AG09309 (cell line): Measurements from ENCODE around the gene IL18RAP.

Source experiments
- DNase-seq: peaks from one replicate; pipeline ENCODE4 v3.0.0-alpha.2; 2010; ENCODE audit warnings: low read depth
- H3K4me3 ChIP-seq: 2 replicates; pipeline ENCODE4 v1.5.1; 2011; ENCODE audit warnings: mild to moderate bottlenecking, low read depth, low read length, moderate library complexity; ENCODE audit not compliant: control insufficient read depth
- CTCF ChIP-seq: IDR thresholded peaks from 2 replicates; pipeline ENCODE4 v1.5.1; 2011; ENCODE audit warnings: mild to moderate bottlenecking, low read depth, low read length, inconsistent platforms; ENCODE audit not compliant: insufficient read depth, control insufficient read depth; ENCODE audit errors: missing control alignments

Gene IL18RAP

GRCh38 chr2:102460467-102460866 is 37.5 kb downstream of the IL18RAP start:
- no peak for DNase-seq
- TF ChIP-seq CTCF = no peak
- H3K4me3 ChIP-seq = no peak overlapping the region

- TF ChIP-seq CTCF = no peak
- H3K4me3 ChIP-seq = no peak overlapping the region
- DNase-seq = no peak
Measured at GRCh38 chr2:102461188-102461587, 38.2 kb downstream of the IL18RAP start.

GRCh38 chr2:102463160-102463559 is 40.2 kb downstream of the IL18RAP start:
- H3K4me3 ChIP-seq = no peak overlapping the region
- no peak for TF ChIP-seq CTCF
- DNase-seq = no peak

GRCh38 chr2:102470168-102470567 is 47.2 kb downstream of the IL18RAP start:
- TF ChIP-seq CTCF = no peak
- DNase-seq = no peak
- H3K4me3 ChIP-seq = no peak overlapping the region

GRCh38 chr2:102473020-102473419 is 50.1 kb downstream of the IL18RAP start, which contains the start of gene SLC9A4:
TSS of gene SLC9A4 (plus strand) at chr2:102473226. CDS start at chr2:102473760, 534 bp downstream.
- DNase-seq = no peak
- peak; percentile 82 for TF ChIP-seq CTCF

GRCh38 chr2:102473631-102474030 is 50.7 kb downstream of the IL18RAP start:
- no peak overlapping the region for H3K4me3 ChIP-seq
- TF ChIP-seq CTCF = no peak
- DNase-seq = no peak

More at GRCh38 chr2:102473020-102473419, 50.1 kb downstream of the IL18RAP start, which contains the start of gene SLC9A4:
- no peak within 1 kb of the TSS for H3K4me3 ChIP-seq

GRCh38 chr2:102474785-102475184 is 51.8 kb downstream of the IL18RAP start:
- H3K4me3 ChIP-seq = no peak overlapping the region
- no peak for DNase-seq
- TF ChIP-seq CTCF = no peak
